GM12872 (cell line): Measurements from ENCODE around the gene CXXC5.

ENCODE experiments used
- CTCF ChIP-seq: IDR thresholded peaks from 3 replicates; pipeline ENCODE4 v1.5.1; 2011; ENCODE audit warnings: low read depth, mild to moderate bottlenecking, low read length, moderate library complexity; ENCODE audit not compliant: insufficient read depth

CXXC5 gene

GRCh38 chr5:139693676-139694364, 45.7 kb downstream of the CXXC5 start:
- TF ChIP-seq CTCF = no peak

- no peak for TF ChIP-seq CTCF
Observed at GRCh38 chr5:139694556-139695177, 46.5 kb downstream of the CXXC5 start.

DNA sequence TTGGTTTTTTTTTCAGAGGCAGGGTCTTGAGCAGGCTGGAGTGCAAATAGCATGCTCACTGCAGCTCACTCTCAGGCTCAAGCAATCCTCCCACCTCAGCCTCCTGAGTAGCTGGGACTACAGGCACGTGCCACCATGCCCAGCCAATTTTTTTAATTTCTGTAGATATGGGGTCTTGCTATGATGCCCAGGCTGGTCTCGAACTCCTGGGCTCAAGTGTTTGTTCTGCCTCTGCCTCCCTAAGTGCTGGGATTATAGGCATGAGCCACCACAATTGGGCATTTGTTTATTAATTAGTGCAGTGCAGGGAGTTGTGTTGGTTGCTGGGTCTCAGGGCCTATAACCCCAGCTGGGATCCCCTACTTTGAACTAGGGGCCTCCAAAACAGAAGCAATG, 47.0 kb downstream of the CXXC5 start:
- TF ChIP-seq CTCF = no peak

DNA sequence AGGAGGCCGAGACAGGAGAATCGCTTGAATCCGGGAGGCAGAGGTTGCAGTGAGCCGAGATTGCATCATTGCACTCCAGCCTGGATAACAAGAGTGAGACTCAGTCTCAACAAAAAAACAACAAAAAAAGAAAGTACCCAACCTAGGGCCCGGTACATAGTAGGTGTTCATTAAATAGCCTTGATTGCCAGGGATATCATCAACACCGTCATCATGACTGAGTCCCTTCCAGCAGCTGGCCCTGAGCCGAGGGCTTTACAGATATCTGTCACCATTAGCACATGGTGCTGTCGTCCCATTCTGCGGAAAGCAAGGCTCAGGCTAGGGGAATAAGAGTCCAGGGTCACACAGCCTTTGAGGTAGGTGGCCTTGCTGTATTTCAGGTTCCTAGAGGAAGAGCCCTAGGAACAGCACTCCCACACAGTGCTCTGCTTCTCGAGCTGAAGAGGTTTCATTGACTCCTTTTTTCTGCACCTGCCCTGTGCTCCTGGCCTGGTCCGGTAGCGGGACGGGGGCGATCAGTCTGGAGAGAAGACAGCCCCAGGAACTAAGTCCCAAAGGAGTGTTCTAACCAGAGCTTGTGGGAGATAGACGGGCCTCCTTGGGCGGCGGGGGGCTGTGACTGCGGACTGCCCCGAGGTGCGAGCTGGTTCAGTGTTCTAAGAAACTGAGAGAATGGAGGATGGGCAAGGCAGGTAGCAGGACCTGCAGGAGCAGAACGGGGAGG, 48.2 kb downstream of the CXXC5 start:
- no peak for TF ChIP-seq CTCF

DNA sequence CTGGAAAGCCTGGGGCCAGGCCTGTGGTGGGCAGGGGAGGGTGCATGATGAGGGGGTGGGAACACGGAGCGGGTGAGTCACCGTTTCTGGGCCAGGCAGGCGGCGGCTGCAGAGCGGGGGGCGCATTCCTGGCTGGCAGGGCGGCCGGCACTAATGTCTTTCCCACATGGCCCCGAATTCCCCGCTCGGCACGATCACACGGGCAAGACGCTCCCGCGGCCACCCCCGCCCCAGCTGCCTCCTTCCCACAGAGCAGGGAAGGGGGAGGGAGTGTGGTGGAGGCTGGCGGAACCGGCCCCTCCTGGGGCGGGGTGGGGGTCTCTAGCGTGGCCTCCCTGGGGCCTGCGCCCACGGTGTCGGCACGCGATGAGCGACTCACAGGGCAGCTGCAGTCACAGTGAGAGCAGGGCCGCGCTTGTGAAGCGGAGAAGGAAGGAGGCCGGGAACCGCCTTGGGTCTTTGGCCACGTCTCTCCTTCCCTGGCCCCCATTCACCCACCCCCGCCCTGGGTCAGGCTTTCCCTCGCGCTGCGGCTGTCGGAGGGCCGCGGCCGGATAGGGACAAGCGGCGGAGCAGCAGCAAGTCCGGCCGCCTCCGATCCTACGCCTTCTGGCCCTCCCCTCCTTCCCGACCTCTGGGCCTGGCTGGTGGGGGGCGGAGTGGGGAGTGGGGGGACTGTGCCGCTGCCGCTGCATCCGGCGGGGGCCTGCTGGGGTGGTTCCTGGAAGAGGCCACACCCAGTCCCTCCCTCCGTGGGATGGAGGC, 48.9 kb downstream of the CXXC5 start:
- TF ChIP-seq CTCF = no peak

GRCh38 chr5:139698490-139699146, 50.5 kb downstream of the CXXC5 start:
- no peak for TF ChIP-seq CTCF
